Measurements from ENCODE around the gene NTM.
A peak's percentile ranks its signal among the peaks of the same experiment; 100 is the strongest.

NTM gene

DNA sequence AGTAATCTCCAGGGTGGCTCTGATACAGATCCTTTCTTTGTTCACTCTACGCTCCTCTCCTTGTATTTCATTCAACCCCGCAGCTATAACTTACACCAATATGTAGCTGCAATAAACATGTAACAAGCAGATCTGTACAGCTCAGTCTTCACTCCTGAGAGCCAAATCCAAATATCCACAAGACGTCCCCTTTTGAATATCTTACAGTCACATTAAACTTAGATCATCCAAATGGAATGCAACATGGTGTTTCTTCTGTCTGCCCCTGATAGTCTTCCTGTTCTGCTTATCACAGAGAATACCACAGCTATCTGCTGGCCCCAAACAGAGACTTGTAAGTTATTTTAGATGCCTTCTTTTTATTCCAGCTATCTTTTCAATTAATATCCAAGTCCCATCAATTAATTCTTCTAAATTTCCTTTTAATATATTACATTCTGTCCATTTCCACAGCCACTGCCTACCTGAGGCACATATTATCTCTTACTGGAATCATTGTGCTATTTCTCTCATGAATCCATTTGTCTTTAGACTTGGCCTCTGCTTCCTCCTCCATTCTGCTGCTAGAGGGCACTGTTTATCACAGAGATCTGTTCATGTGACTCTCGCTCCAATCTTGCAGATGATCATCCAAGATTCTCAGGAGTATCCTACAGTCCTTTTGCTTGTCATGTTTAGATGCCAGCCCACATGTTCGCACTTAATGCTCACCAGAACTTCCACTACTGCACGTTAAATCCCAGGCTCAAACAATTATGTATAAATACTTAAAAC is 908.6 kb downstream of the NTM start:
- no peak overlapping the region for H3K27ac ChIP-seq
- TF ChIP-seq, protein P1, sequence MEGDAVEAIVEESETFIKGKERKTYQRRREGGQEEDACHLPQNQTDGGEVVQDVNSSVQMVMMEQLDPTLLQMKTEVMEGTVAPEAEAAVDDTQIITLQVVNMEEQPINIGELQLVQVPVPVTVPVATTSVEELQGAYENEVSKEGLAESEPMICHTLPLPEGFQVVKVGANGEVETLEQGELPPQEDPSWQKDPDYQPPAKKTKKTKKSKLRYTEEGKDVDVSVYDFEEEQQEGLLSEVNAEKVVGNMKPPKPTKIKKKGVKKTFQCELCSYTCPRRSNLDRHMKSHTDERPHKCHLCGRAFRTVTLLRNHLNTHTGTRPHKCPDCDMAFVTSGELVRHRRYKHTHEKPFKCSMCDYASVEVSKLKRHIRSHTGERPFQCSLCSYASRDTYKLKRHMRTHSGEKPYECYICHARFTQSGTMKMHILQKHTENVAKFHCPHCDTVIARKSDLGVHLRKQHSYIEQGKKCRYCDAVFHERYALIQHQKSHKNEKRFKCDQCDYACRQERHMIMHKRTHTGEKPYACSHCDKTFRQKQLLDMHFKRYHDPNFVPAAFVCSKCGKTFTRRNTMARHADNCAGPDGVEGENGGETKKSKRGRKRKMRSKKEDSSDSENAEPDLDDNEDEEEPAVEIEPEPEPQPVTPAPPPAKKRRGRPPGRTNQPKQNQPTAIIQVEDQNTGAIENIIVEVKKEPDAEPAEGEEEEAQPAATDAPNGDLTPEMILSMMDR (conservative IDR thresholded peaks at IDR 0.05): peak; percentile 87

DNA sequence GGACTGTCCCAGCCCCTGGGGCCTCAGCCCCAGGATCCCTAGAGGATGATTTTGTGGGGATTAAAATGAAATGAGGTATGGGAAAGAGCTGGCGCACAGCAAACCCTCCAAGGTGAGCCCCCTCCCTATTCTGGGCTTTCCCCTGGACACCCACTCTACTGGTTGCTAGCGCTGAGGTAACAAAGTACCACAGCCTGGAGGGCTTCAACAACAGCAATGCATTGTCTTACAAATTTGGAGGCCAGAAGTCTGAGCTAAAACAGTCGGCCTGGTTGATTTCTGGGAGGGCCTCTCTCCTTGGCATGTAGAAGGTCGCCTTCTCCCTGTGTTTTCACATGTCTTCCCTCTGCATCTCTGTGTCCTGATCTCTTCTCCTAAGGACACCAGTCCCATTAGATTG is 913.6 kb downstream of the NTM start:
- TF ChIP-seq, protein P1 (conservative IDR thresholded peaks at IDR 0.05): no peak
- no peak overlapping the region for H3K27ac ChIP-seq

DNA sequence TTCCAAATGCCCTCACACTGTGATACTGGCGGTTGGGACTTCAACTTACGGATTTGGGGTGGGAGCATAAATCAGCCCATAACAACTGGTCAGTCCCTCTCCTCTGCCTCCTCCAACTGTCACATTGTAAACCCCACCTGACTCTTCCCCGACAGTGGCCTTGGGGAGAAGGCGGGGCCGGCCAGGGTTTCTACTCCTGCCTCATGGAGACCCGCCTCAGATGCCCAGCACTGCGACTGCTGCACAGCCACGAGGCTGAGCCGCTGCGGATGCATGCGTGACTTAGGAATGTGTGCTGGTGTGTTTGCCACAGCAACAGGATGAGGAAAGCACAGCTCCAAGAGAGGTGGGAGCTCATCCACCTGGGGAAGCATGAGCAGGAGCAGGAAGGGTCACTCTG is 914.2 kb downstream of the NTM start:
- TF ChIP-seq, protein P1 (conservative IDR thresholded peaks at IDR 0.05): no peak
- H3K27ac ChIP-seq: no peak overlapping the region

DNA sequence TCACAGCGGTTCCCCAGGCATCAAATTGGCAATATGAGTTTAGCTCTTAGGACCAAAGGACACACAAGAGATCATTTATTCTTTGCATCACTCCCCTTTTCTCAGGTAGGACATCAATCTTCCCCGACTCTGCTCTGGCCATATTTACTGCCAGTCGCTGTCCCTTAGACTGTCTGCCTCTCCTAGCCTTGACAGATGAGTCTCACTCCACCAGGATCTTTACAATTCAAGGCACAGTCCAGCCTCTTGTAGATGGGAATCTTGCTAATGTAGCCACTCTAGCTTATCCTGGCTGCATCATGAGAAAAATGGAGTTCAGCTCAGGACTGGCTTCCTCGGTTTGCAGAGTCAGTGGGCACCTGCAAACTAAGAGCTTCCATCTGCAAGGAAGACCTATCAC is 915.2 kb downstream of the NTM start:
- no peak overlapping the region for H3K27ac ChIP-seq
- TF ChIP-seq, protein P1 (conservative IDR thresholded peaks at IDR 0.05): no peak

DNA sequence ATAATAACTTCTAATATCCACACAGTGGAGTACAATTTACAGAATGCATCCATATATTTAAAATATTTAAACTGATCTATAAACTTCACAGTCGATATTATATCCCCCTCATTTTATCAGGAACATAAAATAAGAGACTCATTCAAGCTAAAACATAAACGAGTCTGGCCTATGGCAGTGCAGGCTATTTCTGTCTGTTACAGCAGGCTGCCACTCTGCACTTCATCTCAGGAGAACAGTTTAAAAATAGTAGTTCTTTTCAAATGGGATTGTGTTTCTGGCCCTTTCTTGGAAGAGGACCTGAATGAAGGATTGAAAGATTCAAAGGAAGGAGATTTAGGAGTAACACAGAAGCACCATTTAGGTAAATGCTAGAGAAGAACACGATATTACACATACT is 915.7 kb downstream of the NTM start:
- no peak overlapping the region for H3K27ac ChIP-seq
- TF ChIP-seq, protein P1 (conservative IDR thresholded peaks at IDR 0.05): no peak

DNA sequence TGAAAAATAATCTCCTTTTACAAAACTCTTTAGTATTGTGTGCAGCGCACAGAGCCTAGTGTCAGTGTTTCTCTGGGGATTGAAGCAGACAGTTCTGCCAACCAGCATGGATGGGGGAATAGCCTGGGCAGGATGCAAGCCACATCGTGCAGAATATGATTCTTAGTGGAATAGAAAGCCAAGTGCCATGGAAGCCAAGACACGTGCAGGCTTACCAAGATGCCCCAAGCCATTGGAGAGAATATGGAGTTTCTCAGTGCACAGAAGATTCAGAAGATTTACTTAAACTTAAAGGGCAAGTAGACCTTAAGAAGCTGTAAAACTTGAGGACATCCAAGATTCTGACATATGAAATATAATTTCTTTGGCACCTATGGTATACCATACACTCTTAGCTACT is 917.6 kb downstream of the NTM start:
- H3K27ac ChIP-seq: no peak overlapping the region
- TF ChIP-seq, protein P1 (conservative IDR thresholded peaks at IDR 0.05): no peak

DNA sequence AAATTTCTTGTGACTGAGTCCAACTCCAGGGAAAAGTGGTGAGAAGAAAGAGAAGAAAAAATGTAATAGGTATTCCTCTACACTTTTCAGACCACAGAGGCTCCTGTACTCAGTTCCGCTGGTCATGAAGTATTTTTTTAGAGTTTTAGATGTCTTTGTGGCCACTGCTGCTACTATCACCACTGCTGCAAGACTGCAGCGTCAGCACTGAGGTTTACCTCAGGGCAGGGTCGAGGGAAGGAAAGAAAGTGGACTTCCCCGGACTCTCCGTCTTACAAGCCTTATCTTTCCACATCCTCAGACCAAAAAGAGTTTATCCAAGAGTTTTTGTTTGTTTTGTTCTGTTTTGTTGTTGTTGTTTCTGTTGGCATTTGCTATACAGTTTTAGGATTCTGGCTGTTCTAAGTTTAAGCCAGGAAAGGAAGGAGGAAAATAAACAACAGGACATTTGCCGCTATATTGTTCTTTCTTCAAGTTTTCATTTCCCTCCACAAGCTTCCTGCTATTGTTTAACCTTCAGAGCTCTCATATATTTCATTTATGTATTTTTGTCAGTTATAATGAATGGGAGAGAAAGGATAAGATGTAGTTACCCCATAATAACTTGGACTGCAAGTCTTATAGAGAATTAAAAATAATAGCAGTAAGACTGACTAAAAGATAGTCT is 919.3 kb downstream of the NTM start:
- no peak overlapping the region for H3K27ac ChIP-seq
- TF ChIP-seq, protein P1 (conservative IDR thresholded peaks at IDR 0.05): no peak

Measured in VCaP (cell line).